GM18498 (cell line): ENCODE measurements around the gene ATP8B4.

Experiments
- ATAC-seq: cut with Tn5 transposase; IDR thresholded peaks from one replicate; pipeline ENCODE4 v1.9.1; 2021; ENCODE audit warnings: mild to moderate bottlenecking, moderate library complexity; ENCODE audit not compliant: unreplicated experiment

Gene ATP8B4

DNA sequence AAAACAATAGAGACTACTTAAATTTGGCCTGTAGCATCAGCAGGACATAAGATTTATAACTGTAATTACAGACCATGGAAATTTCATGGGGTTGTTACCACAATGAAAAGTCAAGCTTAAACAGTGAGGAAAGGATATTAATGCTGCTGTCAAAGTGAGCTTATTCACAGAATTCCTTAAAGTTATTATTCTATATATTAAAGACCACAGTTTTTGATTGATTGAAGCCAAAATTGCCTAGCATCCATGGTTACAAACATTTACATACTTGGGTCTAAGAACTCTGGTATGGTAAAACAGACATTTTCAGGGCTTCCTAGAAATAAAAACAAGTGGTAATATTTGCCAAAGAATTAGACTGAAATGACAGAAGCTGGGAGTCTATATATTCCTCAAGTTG lies 248.6 kb downstream of the ATP8B4 start:
- no peak for ATAC-seq

DNA sequence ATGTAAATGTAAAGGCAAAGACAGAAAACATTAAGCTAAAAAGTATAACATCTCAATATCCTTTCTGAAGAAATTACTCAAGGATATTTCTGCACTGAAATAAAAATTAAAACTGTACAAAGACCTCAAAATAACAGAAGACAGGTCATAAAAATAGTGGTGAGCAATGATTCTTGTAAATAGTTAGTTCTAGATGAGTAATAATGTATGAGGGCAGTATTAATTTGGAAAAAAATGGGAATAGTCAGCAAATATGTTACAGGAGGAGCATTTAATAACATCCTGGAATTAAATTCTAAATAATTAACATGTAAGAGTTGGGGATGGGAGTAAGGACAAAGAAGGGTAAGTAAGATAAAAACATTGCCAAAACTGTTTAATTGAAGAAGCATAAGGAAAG lies 250.7 kb downstream of the ATP8B4 start:
- no peak for ATAC-seq

DNA sequence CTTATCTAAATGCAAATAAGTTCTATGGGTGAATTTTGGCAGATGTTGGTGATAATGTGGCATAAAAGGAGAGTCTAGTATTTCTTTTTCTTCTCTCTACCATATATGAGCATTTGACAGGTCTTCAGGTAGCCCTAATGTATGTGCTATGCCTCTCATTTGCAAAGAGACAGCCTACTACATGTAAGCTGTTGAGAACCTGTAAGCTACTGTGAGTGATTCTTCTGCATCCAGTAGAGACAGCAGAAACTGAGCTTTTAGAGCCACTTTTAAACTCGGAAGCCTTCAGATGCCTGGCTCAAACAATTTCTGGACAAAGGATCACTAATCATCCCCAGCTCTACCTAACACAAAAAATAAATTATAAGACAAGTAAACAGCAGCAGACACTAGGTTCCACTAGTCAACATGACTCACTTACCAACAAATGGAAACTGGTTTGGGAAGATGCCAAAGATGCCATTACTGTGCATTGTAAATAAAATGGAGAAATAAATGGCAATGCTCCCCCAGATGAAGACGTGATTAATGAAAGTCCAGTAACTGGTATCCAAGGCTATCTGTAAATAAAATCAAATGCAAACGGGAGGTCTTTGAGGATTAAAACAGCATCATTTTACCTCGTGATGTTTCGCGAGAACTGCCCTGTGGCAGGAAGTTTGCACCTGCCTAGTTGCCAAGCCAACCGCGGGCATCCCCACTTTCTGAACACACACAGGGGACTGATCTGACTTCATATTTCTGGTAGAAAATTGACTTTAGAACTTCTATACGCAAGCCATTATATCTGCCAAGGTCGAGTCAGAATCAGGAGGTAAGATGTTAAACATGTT lies 252.9 kb downstream of the ATP8B4 start:
- ATAC-seq, result no peak

DNA sequence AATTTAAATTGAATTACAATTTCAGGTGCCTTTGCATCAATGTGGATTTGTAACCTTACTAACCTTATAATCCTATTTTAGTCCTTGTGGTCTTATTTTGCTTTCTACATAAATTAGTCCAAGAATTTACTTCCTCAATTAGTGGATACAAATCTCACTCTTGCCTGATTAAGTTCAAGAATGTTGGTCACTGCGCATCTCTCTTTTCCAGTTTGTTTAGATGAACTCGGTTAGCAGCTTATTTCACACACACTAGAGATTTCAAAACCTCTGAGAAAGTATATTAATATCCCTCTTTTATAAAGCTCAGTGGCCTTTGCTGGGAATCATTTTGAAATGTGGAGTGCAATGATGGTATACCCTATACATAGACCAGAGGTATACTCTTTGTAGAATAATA lies 254.8 kb downstream of the ATP8B4 start:
- ATAC-seq, result no peak

DNA sequence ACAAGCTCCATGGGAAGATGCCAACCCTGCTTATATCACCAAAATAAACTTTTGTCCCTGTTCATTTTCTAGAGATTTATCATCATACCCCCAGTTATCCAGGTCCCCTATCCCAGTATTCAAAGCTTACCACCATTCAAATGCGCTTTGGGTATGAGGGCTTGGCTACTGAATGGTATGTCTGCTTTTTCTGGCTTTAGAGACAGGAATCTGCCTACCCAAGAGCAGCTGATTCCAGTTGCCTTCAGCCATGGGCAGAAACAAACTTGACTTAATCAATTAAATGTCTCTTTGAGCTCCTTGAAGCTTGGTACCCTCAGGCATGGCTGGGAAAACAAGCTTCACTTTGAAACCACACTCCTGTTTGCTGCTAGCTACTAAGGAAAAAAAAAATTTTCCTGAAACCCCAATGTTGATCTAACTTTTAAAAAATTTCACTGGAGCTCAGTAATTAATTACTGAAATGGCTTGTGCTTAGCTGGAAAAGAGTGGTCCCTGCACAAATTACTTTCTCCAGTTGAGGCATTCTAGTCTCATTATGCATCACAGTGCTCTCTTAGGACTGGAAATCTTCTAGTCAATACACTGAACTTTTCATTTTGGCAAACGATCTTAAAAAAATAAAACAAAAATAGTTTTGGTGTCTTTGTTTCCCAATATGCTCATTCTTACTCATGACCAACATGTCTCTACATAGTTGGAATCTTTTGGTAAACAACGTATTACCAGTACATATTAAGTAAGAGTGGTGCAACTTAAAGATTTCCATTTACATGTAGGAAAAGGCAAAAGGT lies 255.4 kb downstream of the ATP8B4 start:
- no peak for ATAC-seq

DNA sequence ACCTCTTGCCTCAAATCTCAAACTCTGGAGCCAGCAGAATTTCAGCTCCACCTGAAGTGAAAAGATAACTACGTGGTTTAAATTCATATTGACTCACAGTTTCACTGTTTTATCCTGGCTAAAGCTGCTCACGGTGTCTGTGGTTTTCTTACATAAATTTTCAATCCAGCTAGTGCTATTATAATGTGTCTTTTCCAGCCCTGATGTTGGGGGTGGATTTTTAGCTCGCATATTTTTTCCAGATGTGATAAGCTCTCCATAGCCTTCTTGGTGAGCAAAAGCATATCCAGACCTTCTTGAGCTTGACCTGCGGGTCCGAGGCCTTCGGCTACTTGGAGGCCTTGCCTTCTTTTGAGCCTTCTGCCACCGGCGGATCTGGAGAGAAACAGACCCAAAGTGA lies 258.9 kb downstream of the ATP8B4 start:
- ATAC-seq, result no peak

DNA sequence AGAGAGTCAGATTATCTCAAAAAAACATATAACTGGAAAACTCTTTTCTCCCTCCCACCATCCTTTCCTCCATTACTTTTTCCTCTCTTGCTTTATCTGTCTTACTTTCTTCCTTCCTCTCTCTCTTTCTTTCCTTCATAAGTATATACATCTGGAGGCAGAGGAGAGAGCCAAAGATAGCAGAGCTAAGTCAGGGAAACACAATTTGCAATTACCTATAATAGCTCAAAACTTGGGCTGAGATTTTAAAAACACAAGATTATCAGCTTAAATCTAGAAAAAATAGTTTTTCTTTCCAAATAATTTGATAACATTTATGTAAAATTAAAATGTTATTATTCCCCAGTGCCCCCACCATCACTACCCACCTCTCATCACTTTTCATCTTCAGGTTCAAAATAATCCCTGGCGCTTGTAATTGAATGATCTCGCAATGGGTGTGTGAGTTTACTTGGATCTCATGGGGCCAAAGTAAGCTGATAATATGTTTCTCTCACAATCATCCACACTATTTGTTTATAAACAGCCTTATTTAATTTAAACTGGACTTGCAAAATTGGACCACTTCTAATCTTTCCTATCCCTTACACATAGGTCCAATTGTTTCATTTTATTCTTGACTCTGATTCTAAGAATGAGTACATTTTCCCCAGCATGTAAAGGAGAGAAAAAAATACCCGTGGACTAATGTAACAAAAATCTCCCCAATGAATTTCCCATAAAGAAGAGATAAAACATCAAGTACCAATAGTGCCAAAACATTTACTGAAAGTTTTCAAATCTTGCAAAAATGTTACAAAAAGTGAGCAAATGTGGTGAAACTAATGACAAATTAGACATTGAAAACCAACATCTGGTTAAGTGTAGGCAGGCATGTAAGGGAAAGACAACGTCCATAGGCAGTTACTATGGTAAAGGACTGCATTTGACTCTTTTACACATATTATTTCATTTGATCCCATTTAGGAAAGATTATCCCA lies 261.2 kb downstream of the ATP8B4 start:
- ATAC-seq, result no peak

DNA sequence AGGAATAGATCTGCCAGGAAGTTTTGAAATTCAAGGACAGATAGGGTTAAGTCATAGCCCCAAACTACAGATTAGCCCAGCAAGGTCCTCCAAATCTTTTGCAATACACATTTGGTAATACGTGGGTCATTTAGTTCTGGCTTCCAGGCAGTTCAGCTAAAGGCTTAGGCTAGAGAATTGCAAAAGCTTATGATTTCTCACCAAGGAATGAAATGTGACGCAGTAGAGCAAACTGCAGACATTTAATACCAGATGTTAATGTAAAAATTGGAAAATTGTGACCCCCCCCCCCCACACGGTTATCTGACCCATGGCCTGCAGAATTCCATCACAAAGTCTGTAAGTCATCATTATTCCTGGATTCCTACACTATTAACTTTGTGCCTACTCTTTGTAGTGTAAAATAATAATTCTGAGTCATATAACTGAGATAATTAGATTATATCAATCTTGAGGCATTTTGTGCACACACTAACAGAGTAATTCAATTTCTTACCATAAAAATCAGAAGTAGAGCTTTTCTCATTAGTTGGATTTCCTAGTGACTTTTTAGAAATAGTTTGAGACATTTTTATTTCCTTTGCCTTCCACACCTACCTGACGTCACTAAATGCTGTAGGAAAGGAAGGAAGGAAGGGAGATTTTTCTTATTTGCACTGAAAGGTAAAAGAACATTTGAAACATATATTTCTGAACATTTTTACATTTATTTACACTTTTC lies 263.0 kb downstream of the ATP8B4 start:
- ATAC-seq, result no peak

DNA sequence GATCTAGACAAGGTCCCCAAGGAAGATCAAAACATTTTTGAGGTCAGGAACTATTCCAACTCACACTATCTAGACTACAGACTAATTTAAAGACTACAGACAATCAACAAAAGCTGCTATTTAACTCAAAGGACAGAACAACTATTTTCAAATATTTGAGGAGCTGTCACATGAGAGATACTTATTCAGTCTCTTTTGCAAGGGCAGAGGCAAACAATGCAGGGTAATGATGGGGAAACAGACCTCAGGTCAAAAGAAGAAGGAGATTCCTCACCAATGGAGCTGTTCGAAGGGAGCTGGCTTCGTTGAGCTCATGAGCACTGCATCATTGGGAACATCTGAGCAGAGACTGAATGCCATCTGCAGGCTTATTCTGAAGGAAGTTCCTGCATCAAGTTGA lies 266.3 kb downstream of the ATP8B4 start:
- ATAC-seq, result no peak

DNA sequence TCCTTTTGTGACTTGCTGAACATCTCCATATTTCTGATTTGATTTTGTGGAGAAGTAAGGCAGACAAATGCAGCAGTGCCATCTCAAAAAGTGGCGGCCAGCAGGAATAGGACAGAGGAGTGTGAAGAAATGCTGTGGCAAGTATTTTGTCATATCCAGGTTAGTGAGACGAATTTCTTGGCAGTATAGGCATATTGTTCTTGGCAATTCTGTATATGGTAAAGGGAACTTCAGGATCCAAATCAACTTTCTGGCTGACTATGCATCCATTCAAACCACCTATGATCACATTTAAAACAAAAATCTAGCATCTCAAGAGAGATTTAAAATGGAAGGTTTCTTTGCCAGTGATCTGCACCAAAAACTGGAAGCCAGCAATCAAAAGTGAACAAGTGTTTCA lies 270.2 kb downstream of the ATP8B4 start:
- no peak for ATAC-seq

DNA sequence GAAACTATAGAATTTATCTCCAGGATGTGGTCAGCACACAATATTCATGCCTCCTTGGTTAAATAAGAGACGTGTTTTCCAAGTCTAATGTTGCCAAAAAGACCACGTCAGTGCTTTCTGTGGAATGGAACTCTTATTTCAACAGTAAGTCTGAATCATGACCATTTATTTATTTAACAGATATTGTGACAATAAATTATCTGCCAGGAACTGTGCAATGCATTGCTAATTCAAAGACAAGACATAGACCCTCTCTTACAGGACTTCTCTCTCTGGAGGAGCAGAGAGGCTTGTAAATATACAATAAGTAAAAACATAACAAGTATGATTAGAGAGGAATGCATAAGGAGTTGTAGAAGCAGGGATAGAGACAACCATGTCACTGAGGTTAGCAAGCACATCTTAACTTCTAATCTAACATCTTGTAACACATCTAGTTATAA lies 270.7 kb downstream of the ATP8B4 start:
- no peak for ATAC-seq

DNA sequence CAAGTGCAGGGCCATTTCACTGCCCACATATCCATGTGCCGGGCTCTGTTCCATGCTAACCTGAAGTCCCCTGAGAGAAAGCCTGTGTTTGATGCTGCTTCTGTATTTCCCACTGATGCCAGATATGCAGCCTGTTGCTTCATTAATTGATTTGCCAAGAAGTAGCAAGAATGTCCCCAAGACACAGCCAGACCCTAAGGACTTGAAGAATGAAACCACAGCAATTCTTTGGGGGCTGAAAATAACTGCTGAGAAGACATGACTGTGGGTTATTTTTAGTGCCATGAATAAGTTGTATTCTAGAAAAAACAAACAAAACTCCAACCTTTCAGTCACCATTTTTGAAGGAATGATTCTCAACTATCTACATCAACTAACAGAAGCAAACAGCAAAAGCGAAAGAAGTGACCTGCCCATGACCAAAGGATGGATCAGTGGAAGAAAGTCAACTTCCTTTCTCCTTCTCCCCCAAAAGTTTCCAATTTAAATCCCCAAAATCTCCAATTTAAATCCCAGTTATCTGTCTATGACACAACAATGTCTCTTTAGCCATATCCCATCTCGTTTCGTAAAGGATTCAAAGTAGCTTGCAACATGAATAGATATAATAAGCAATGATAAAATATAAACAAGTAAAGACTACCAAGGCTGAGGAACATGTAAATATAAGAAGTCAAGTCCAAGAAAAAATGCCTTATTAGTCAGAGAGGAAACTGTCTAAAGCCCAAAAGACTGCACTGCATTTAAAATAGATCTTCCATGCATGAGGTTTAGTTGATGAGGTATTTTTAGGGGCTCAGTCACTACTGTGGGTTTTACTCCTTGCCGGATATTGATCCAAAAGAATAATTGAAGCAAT lies 271.4 kb downstream of the ATP8B4 start:
- ATAC-seq, result no peak

DNA sequence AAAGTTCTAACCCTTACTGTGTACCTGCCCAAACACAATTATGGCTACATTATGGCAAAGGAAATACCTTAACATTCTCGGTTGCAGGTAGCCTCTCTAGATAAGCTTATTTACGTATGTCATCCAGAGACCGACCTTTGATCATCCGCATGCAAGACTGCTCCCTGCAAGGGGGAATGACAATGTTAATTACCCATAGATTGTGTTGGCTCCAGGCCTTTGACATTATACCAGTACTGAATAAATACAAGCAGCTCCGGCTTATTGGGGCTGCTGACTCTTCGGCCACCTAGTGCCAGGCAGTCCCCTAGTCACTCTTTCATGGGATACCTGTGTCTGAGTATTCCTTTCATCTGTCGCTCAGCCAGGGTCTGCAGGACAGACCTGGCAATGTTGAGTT lies 274.6 kb downstream of the ATP8B4 start:
- no peak for ATAC-seq

DNA sequence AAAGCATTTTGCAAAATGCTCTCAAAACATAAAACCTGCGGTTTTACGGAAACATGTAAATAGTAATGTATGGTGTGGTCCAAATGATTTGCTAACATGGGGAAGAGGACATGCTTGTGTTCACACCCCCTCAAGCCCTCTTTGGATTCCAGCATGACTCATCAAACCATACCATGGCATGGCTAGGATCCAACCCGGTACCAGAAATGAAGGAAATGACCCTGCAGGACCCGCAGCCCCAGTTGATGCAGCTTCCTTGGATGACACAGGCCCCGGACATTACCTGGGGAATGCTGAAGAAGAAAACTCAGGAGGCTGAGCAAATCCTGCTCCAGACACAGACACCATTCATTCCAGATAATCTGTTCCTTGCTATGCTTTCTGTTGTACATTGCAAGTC lies 275.3 kb downstream of the ATP8B4 start:
- ATAC-seq, result no peak

DNA sequence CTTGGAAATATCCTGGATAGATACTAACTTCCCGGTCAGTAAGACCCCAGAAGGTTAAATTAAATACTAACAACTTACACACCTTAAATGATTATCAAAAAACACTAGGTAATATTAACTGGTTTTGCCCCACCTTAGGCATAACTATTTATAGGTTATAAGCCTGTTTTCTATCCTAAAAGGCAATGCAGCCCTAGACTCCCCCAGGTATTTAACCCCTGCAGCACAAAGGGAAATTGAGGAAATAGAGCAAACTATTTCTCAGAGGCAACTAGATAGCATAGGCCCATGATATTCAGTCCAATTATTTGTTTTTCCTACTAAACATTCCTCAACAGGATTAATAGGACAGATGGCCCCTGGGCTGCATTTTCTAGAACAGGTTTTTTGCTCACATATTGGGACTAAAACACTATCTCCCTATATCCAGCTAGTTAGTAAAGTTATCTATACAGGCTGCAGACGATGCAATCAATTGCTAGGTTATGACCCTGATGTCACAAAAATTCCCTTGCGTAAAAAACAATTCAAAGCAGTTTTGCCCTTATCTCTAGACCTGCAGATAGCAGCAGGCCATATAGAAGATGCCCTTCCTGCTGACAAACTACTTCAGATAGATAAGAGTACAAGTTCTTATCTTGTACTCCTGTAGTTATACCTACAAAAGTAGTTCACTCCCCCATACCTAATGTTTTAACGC lies 276.9 kb downstream of the ATP8B4 start:
- no peak for ATAC-seq

DNA sequence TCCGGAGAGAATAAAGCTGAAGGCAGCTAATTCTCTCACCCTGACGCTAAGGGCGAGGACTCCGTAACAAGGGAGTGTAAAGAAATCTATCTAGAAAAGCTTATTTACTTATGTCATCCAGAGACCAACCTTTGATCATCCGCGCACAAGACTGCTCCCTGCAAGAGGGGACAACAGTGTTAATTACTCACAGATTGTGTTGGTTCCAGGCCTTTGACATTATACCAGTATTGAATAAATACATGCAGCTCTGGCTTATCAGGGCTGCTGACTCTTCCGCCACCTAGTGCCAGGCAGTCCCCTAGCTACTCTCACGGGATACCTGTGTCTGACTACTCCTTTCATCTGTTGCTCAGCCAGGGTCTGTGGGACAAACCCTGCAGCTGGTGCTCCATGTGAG lies 286.5 kb downstream of the ATP8B4 start:
- ATAC-seq, result no peak

DNA sequence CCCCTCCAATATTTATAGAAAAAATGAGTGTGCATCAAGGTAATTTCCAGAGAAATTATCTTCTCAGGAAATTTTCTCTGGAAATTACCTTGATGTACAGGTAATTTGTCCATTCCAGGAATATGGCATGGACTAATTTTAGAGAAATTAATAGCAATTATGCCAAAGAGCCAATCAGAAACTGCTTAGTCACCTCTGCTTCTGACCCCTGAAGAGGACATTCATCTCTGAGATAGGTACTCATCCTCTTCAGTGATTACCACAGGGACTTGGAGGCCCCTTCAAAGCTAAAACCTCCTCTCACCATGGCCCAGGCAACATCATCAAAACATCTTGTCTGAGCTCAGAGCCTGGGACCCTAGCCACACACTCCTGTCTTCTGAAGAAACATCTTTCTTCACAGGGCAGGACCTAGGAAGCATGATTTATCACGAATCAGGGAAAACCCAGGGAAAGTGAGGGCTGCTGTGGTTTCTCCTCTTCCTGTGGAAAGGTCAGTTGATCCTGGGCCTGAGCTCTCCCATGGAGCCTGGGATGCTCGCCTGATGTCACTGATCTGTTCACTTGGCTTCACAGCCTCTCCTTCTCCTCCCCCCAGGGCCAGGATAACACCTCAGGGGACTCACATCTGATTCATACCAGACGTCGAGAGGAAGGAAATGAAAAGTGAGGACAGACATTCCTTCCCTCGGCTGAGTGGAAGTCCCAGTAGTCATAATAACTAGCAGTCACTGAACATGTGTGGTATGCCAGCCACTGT lies 287.6 kb downstream of the ATP8B4 start:
- no peak for ATAC-seq

DNA sequence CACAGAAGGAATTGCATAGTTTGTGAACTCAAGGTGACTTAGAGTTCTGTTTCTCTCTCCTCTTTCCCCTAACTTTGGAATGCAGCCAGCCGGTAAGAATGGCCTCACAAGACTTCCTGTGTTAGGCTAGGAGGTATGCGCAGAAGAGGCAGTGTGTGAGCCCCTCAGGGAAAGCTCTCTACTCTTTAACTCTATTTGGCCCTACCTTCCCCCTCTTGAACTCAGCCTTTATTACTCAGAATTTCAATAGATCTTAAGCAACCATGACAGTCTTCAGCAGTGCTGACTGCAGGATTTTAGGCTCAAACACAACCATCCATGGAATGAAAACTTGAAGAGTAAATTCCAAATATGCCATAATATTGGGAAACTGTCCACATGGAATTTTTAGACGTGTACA lies 288.6 kb downstream of the ATP8B4 start:
- ATAC-seq, result no peak
